HEK293 (cell line): Measurements from ENCODE around the gene GNB1.
A peak's percentile ranks its signal among the peaks of the same experiment; 100 is the strongest.

Experiments
- CTCF ChIA-PET: fragments of 350-600 bp; formaldehyde crosslinking; extraction: SDS; loops from one replicate; lab custom pipeline; 2021; ENCODE audit warnings: antibody characterized with exemption; lab: Yijun Ruan, JAX
- POLR2A ChIA-PET: fragments of 300-600 bp; formaldehyde crosslinking; extraction: SDS; loops from one replicate; lab custom pipeline; 2020; ENCODE audit warnings: antibody characterized with exemption, inconsistent platforms; lab: Yijun Ruan, JAX
- H3K27ac ChIP-seq: fragments of 200-500 bp; sonication (Bioruptor generic); 2 replicates; pipeline ENCODE4 v1.5.1; 2014; ENCODE audit warnings: low read depth, low read length, control low read depth, inconsistent platforms; ENCODE audit errors: extremely low read depth
- H3K36me3 ChIP-seq, 2 experiments: fragments of 200-500 bp in 1 of 2; sonication (Bioruptor generic) in 1 of 2; 1 replicate in 1 of 2; 2 replicates in 1 of 2; pipeline ENCODE4 v1.5.1; 2014 to 2017; ENCODE audit warnings: inconsistent platforms in 2 of 2, low read length in 2 of 2; ENCODE audit not compliant: control insufficient read depth in 2 of 2, insufficient read depth in 1 of 2
- H3K4me1 ChIP-seq: fragments of 200-500 bp; sonication (Bioruptor generic); 2 replicates; pipeline ENCODE4 v1.5.1; 2014; ENCODE audit warnings: mild to moderate bottlenecking, low read length, inconsistent platforms; ENCODE audit not compliant: control insufficient read depth, insufficient read depth
- H3K4me3 ChIP-seq: 2 replicates; pipeline ENCODE4 v1.5.1; 2011; ENCODE audit warnings: low read depth, mild to moderate bottlenecking, control low read depth, low read length, moderate library complexity
- H3K9me3 ChIP-seq: fragments of 200-500 bp; sonication (Bioruptor generic); 2 replicates; pipeline ENCODE4 v1.5.1; 2014; ENCODE audit warnings: low read depth, low read length, inconsistent platforms; ENCODE audit not compliant: control insufficient read depth, insufficient read depth
- EGR2 ChIP-seq: fragments of 450-650 bp; formaldehyde crosslinking; IDR thresholded peaks from 2 replicates; pipeline ENCODE4 v1.5.1; 2016; ENCODE audit warnings: low read depth, missing biosample characterization, missing genetic modification characterization
- KLF7 ChIP-seq: fragments of 450-650 bp; formaldehyde crosslinking; IDR thresholded peaks from 2 replicates; pipeline ENCODE4 v1.5.1; 2016; ENCODE audit warnings: missing biosample characterization, missing genetic modification characterization, borderline replicate concordance
- ZFHX2 ChIP-seq: fragments of 450-650 bp; formaldehyde crosslinking; conservative IDR thresholded peaks from 2 replicates; pipeline ENCODE4 v1.5.1; 2016; ENCODE audit warnings: missing biosample characterization, missing genetic modification characterization
- ZIC2 ChIP-seq: fragments of 450-650 bp; formaldehyde crosslinking; IDR thresholded peaks from 2 replicates; pipeline ENCODE4 v1.5.1; 2016; ENCODE audit warnings: missing biosample characterization, missing genetic modification characterization
- ZNF16 ChIP-seq: fragments of 450-650 bp; formaldehyde crosslinking; IDR thresholded peaks from 2 replicates; pipeline ENCODE4 v1.5.1; 2016; ENCODE audit warnings: low read depth, missing biosample characterization, missing genetic modification characterization
- ZNF211 ChIP-seq: fragments of 450-650 bp; formaldehyde crosslinking; IDR thresholded peaks from 2 replicates; pipeline ENCODE4 v1.5.1; 2016; ENCODE audit warnings: low read depth, missing biosample characterization, missing genetic modification characterization
- ZNF335 ChIP-seq: fragments of 450-650 bp; formaldehyde crosslinking; conservative IDR thresholded peaks from 2 replicates; pipeline ENCODE4 v1.5.1; 2016; ENCODE audit warnings: missing biosample characterization, missing genetic modification characterization
- ZNF510 ChIP-seq: fragments of 450-650 bp; formaldehyde crosslinking; IDR thresholded peaks from 2 replicates; pipeline ENCODE4 v1.5.1; 2018; ENCODE audit warnings: mild to moderate bottlenecking, missing genetic modification characterization, missing biosample characterization; ENCODE audit not compliant: insufficient replicate concordance
- ZNF629 ChIP-seq: fragments of 450-650 bp; formaldehyde crosslinking; IDR thresholded peaks from 2 replicates; pipeline ENCODE4 v1.5.1; 2017; ENCODE audit warnings: missing biosample characterization, missing genetic modification characterization
- ZNF776 ChIP-seq: fragments of 450-650 bp; formaldehyde crosslinking; IDR thresholded peaks from 2 replicates; pipeline ENCODE4 v1.5.0; 2017; ENCODE audit warnings: missing biosample characterization, missing genetic modification characterization, borderline replicate concordance
- TF ChIP-seq, protein P1 (sequence below): fragments of 450-650 bp; formaldehyde crosslinking; IDR thresholded peaks from 2 replicates; pipeline ENCODE4 v1.5.1; 2016; ENCODE audit warnings: missing biosample characterization, missing genetic modification characterization
- TF ChIP-seq, protein P2 (sequence below): fragments of 450-650 bp; formaldehyde crosslinking; IDR thresholded peaks from 2 replicates; pipeline ENCODE4 v1.5.1; 2016; ENCODE audit warnings: missing biosample characterization, missing genetic modification characterization

The GNB1 gene

DNA sequence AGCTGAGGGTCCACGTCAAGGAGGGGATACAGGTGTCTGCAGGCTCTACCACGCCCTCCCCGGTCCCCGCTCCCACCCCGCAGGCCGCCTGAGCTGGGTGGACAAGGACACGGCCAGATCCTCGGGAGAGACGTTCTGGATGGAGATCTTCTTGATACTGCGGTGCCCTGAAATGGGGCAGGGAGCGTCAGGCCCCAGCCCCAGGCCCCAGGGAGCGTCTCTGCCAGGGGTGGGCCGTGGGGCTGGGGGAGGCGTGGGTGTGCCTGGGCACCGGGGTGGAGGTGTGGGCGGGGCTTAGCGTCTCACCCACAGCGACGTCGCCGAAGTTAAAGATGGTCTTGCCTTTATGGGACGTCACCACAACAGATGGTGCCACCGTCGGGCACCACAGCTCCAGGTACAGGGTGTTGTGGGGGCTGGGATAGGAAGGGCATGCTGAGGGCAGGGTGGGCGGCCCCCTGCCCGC, 35.5 kb upstream of the GNB1 start:
- POLR2A ChIA-PET, result no interaction called here
- Histone ChIP-seq H3K4me3 (no peak overlapping the region), H3K27ac (no peak overlapping the region), H3K9me3 (no peaks in the 10 kb centered on the region), H3K36me3 (no peaks in the 10 kb centered on the region), H3K4me1 (no peaks in the 10 kb centered on the region)
- CTCF ChIA-PET, result no interaction called here
- TF ChIP-seq ZFHX2, result peak; percentile 23; the same call in 1 of the 2 replicates
- no peak for TF ChIP-seq ZNF510 (tag by site-specific recombination)
- no peak for TF ChIP-seq ZIC2
- no peak for TF ChIP-seq ZNF776
- TF ChIP-seq ZNF629 (tag by site-specific recombination), result no peak
- no peak for TF ChIP-seq KLF7 (tag by site-specific recombination)

DNA sequence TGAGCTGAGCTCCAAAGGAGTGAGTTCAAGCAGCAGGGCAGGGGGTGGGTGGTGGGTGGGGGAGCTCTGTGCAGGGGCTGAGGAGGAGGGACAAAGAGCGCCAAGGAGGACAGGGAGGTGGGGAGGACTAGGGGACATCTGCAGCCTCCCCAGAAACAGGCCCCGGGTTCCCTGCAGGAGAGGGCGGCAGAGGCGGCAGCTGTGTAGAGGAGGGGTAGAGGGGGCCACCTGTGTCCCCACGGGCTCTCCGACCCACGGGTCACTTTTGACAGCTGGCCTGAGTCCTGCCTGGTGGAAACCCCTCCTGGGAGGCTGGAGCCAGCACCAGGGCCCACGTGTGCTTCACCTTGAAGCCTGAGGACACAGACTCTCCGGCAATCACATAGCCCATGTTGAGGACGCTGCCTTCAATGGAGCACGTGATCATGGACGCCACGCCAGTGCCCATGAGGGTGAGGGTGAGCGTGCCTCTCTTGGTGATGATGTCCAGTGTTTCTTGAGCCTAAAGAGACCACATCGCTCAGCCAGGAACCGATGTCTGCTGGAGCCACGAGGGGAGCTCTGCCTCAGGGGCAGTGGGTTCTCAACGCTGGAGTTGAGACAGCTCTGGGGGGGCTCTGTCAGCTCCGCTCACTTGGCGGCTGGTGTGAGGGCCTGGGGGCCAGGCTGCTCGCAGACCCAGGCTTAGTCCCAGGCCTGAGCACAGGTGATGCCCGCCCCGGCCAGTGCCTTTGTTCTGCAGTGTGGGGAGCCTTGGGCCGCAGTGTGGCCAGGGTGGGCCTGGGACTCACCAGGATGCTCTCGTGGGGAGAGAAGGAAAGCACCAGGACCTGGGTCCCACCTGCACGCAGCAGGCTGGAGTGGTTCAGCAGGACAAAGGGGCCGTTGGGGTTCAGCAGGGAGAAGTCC, 34.8 kb upstream of the GNB1 start:
- TF ChIP-seq ZFHX2, result peak; percentile 73
- TF ChIP-seq ZNF335, result no peak
- TF ChIP-seq EGR2 (tag by site-specific recombination), result peak; percentile 67
- Histone ChIP-seq H3K9me3 (no peaks in the 10 kb centered on the region), H3K4me1 (no peaks in the 10 kb centered on the region), H3K4me3 (no peak overlapping the region), H3K27ac (no peak overlapping the region), H3K36me3 (no peaks in the 10 kb centered on the region)
- ChIA-PET CTCF (no interaction called here), POLR2A (no interaction called here)

DNA sequence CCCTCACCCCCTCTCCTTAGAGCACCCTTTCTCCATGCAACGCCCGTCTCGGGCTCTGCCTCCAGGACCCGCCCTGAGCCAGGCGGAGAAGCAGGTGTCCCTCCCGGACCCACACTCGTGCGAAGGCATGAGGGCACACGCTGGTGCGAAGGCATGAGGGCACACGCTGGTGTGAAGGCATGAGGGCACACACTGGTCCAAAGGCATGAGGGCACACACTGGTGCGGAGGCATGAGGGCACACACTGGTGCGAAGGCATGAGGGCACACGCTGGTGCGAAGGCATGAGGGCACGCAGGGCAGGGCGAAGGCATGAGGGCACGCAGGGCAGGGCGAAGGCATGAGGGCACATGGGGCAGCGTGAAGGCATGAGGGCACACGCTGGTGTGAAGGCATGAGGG, 34.0 kb upstream of the GNB1 start:
- H3K36me3 ChIP-seq, result no peaks in the 10 kb centered on the region
- no peak for TF ChIP-seq ZNF211
- TF ChIP-seq, protein P1, sequence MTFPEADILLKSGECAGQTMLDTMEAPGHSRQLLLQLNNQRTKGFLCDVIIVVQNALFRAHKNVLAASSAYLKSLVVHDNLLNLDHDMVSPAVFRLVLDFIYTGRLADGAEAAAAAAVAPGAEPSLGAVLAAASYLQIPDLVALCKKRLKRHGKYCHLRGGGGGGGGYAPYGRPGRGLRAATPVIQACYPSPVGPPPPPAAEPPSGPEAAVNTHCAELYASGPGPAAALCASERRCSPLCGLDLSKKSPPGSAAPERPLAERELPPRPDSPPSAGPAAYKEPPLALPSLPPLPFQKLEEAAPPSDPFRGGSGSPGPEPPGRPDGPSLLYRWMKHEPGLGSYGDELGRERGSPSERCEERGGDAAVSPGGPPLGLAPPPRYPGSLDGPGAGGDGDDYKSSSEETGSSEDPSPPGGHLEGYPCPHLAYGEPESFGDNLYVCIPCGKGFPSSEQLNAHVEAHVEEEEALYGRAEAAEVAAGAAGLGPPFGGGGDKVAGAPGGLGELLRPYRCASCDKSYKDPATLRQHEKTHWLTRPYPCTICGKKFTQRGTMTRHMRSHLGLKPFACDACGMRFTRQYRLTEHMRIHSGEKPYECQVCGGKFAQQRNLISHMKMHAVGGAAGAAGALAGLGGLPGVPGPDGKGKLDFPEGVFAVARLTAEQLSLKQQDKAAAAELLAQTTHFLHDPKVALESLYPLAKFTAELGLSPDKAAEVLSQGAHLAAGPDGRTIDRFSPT (tag by site-specific recombination), result 0 out of 2 replicates have a peak, but pooled peaks have one; percentile 17
- CTCF ChIA-PET, result no interaction called here
- H3K27ac ChIP-seq, result no peak overlapping the region
- no peaks in the 10 kb centered on the region for H3K9me3 ChIP-seq
- no peak overlapping the region for H3K4me3 ChIP-seq
- H3K4me1 ChIP-seq, result no peaks in the 10 kb centered on the region
- POLR2A ChIA-PET, result no interaction called here

DNA sequence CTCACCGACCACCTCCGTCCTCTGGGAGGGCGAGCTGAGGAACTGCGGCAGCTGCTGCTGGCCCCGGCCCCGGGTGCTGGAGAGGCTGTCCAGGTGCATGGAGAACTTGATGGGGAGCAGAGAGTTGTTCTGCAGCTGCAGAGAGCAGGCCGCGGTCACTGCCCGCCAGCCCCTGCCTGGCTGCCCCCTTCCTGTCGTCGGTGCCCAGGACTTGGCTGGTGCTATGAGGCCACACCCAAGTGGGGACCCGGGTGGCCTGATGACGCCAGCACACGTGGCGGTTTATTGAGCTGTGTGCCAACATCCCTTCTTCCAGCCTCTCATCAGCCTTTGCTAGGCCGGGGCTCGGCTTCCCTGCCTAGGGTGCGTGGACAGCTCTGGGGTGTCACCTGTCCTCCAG, 33.5 kb upstream of the GNB1 start:
- Histone ChIP-seq H3K36me3 (no peaks in the 10 kb centered on the region), H3K4me1 (no peaks in the 10 kb centered on the region), H3K27ac (no peak overlapping the region), H3K9me3 (no peaks in the 10 kb centered on the region), H3K4me3 (no peak overlapping the region)
- ChIA-PET CTCF (no interaction called here), POLR2A (no interaction called here)
- TF ChIP-seq, protein P2, sequence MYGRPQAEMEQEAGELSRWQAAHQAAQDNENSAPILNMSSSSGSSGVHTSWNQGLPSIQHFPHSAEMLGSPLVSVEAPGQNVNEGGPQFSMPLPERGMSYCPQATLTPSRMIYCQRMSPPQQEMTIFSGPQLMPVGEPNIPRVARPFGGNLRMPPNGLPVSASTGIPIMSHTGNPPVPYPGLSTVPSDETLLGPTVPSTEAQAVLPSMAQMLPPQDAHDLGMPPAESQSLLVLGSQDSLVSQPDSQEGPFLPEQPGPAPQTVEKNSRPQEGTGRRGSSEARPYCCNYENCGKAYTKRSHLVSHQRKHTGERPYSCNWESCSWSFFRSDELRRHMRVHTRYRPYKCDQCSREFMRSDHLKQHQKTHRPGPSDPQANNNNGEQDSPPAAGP (tag by site-specific recombination), result no peak
- TF ChIP-seq ZNF16 (tag by site-specific recombination), result no peak
